Omental fat pad (tissue), 4 donors: ENCODE data around the gene SEMA6D. TPM values are rescaled to one million over a fixed set of nuclear protein-coding genes. Genes with fewer than 3 reads are reported as not detected.

Experiments
- ATAC-seq: fragments of 150-250 bp; one replicate; pipeline ENCODE4 v1.9.1; 2016; ENCODE audit warnings: mild to moderate bottlenecking, moderate library complexity; ENCODE audit not compliant: low FRiP score
- DNase-seq: peaks from one replicate; pipeline ENCODE4 v3.0.0-alpha.2; 2019; ENCODE audit warnings: low spot score
- CTCF ChIP-seq, 3 donors: fragments of 450-650 bp; IDR thresholded peaks; one replicate each; pipeline ENCODE4 v1.5.1; 2016 to 2017; ENCODE audit warnings: antibody characterized with exemption in 3 of 3, mild to moderate bottlenecking in 3 of 3, moderate library complexity in 2 of 3
- total RNA-seq, 4 donors: library from RNA; depleted of rRNA; stranded (reverse); fragments of >200 nt; gene quantifications; one replicate each; pipeline ENCODE4 v1.1.0, GENCODE V29; 2016

SEMA6D gene
- total RNA-seq, 4 donors from 2014 or later: 3.4 to 41.1 (median 10.4) TPM

- no peak for ATAC-seq
- no peak for DNase-seq
- TF ChIP-seq CTCF (IDR thresholded peaks at IDR 0.05): no peak
Measured at GRCh38 chr15:47716516-47716915, 789 bp upstream of the SEMA6D start.

- DNase-seq (no peak), ATAC-seq (no peak)
- TF ChIP-seq CTCF (IDR thresholded peaks at IDR 0.05): no peak
Measured at GRCh38 chr15:47718497-47719437, 1.5 kb downstream of the SEMA6D start.

GRCh38 chr15:47719730-47720129, 2.4 kb downstream of the SEMA6D start:
- no peak for TF ChIP-seq CTCF (IDR thresholded peaks at IDR 0.05)
- ATAC-seq: no peak
- DNase-seq: no peak

- no peak for ATAC-seq
- DNase-seq: no peak
- TF ChIP-seq CTCF (IDR thresholded peaks at IDR 0.05): no peak
Measured at GRCh38 chr15:47720555-47720954, 3.2 kb downstream of the SEMA6D start.

- no peak for TF ChIP-seq CTCF (IDR thresholded peaks at IDR 0.05)
- DNase-seq: no peak
- no peak for ATAC-seq
Measured at GRCh38 chr15:47721676-47722075, 4.4 kb downstream of the SEMA6D start.

GRCh38 chr15:47724346-47724745, 7.0 kb downstream of the SEMA6D start:
- ATAC-seq: no peak
- TF ChIP-seq CTCF (IDR thresholded peaks at IDR 0.05): no peak
- DNase-seq: no peak

GRCh38 chr15:47725051-47725450, 7.7 kb downstream of the SEMA6D start:
- TF ChIP-seq CTCF (IDR thresholded peaks at IDR 0.05): no peak
- ATAC-seq: no peak
- no peak for DNase-seq
